HEK293 (cell line): Measurements from ENCODE around the gene KMT2A.
A peak's percentile ranks its signal among the peaks of the same experiment; 100 is the strongest.

Source experiments
- CTCF ChIA-PET: fragments of 350-600 bp; formaldehyde crosslinking; extraction: SDS; loops from one replicate; lab custom pipeline; 2021; ENCODE audit warnings: antibody characterized with exemption; lab: Yijun Ruan, JAX
- POLR2A ChIA-PET: fragments of 300-600 bp; formaldehyde crosslinking; extraction: SDS; loops from one replicate; lab custom pipeline; 2020; ENCODE audit warnings: antibody characterized with exemption, inconsistent platforms; lab: Yijun Ruan, JAX
- H3K27ac ChIP-seq: fragments of 200-500 bp; sonication (Bioruptor generic); 2 replicates; pipeline ENCODE4 v1.5.1; 2014; ENCODE audit warnings: low read depth, low read length, control low read depth, inconsistent platforms; ENCODE audit errors: extremely low read depth
- H3K36me3 ChIP-seq, 2 experiments: fragments of 200-500 bp in 1 of 2; sonication (Bioruptor generic) in 1 of 2; 1 replicate in 1 of 2; 2 replicates in 1 of 2; pipeline ENCODE4 v1.5.1; 2014 to 2017; ENCODE audit warnings: inconsistent platforms in 2 of 2, low read length in 2 of 2; ENCODE audit not compliant: control insufficient read depth in 2 of 2, insufficient read depth in 1 of 2
- H3K4me1 ChIP-seq: fragments of 200-500 bp; sonication (Bioruptor generic); 2 replicates; pipeline ENCODE4 v1.5.1; 2014; ENCODE audit warnings: mild to moderate bottlenecking, low read length, inconsistent platforms; ENCODE audit not compliant: control insufficient read depth, insufficient read depth
- H3K4me3 ChIP-seq: 2 replicates; pipeline ENCODE4 v1.5.1; 2011; ENCODE audit warnings: low read depth, mild to moderate bottlenecking, control low read depth, low read length, moderate library complexity
- H3K9me3 ChIP-seq: fragments of 200-500 bp; sonication (Bioruptor generic); 2 replicates; pipeline ENCODE4 v1.5.1; 2014; ENCODE audit warnings: low read depth, low read length, inconsistent platforms; ENCODE audit not compliant: control insufficient read depth, insufficient read depth
- EGR2 ChIP-seq: fragments of 450-650 bp; formaldehyde crosslinking; IDR thresholded peaks from 2 replicates; pipeline ENCODE4 v1.5.1; 2016; ENCODE audit warnings: low read depth, missing biosample characterization, missing genetic modification characterization
- GFI1B ChIP-seq: fragments of 450-650 bp; formaldehyde crosslinking; IDR thresholded peaks from 2 replicates; pipeline ENCODE4 v1.5.1; 2016; ENCODE audit warnings: missing biosample characterization, missing genetic modification characterization
- HOXA7 ChIP-seq: sonication (generic); formaldehyde crosslinking; IDR thresholded peaks from 2 replicates; pipeline ENCODE4 v1.8.1; 2022; ENCODE audit warnings: missing genetic modification reagents, borderline replicate concordance
- MEIS1 ChIP-seq: sonication (generic); formaldehyde crosslinking; IDR thresholded peaks from 2 replicates; pipeline ENCODE4 v1.8.1; 2022; ENCODE audit warnings: missing genetic modification reagents, mild to moderate bottlenecking, borderline replicate concordance
- ZIC2 ChIP-seq: fragments of 450-650 bp; formaldehyde crosslinking; IDR thresholded peaks from 2 replicates; pipeline ENCODE4 v1.5.1; 2016; ENCODE audit warnings: missing biosample characterization, missing genetic modification characterization
- ZNF2 ChIP-seq: fragments of 450-650 bp; formaldehyde crosslinking; IDR thresholded peaks from 2 replicates; pipeline ENCODE4 v1.5.1; 2016; ENCODE audit warnings: missing biosample characterization, missing genetic modification characterization
- ZNF223 ChIP-seq: fragments of 450-650 bp; formaldehyde crosslinking; IDR thresholded peaks from 2 replicates; pipeline ENCODE4 v1.5.1; 2016; ENCODE audit warnings: missing biosample characterization, missing genetic modification characterization
- ZNF23 ChIP-seq: fragments of 450-650 bp; formaldehyde crosslinking; IDR thresholded peaks from 2 replicates; pipeline ENCODE4 v1.5.1; 2016; ENCODE audit warnings: missing biosample characterization, missing genetic modification characterization, borderline replicate concordance
- ZNF24 ChIP-seq: fragments of 450-650 bp; formaldehyde crosslinking; IDR thresholded peaks from 2 replicates; pipeline ENCODE4 v1.5.1; 2016; ENCODE audit warnings: missing biosample characterization, missing genetic modification characterization
- ZNF311 ChIP-seq: fragments of 450-650 bp; formaldehyde crosslinking; IDR thresholded peaks from 2 replicates; pipeline ENCODE4 v1.5.1; 2017; ENCODE audit warnings: missing biosample characterization, missing genetic modification characterization, borderline replicate concordance
- ZNF354C ChIP-seq: fragments of 450-650 bp; formaldehyde crosslinking; IDR thresholded peaks from 2 replicates; pipeline ENCODE4 v1.5.1; 2016; ENCODE audit warnings: missing biosample characterization, missing genetic modification characterization, low read depth, borderline replicate concordance
- ZNF433 ChIP-seq: fragments of 450-650 bp; formaldehyde crosslinking; IDR thresholded peaks from 2 replicates; pipeline ENCODE4 v1.5.1; 2016; ENCODE audit warnings: missing biosample characterization, missing genetic modification characterization, low read depth
- ZNF560 ChIP-seq: fragments of 450-650 bp; formaldehyde crosslinking; IDR thresholded peaks from 2 replicates; pipeline ENCODE4 v1.5.1; 2017; ENCODE audit warnings: missing biosample characterization, missing genetic modification characterization, borderline replicate concordance
- ZNF571 ChIP-seq: fragments of 450-650 bp; formaldehyde crosslinking; IDR thresholded peaks from 2 replicates; pipeline ENCODE4 v1.5.0; 2017; ENCODE audit warnings: missing biosample characterization, missing genetic modification characterization
- ZNF585B ChIP-seq: fragments of 450-650 bp; formaldehyde crosslinking; IDR thresholded peaks from 2 replicates; pipeline ENCODE4 v1.5.1; 2016; ENCODE audit warnings: missing biosample characterization, missing genetic modification characterization
- ZNF623 ChIP-seq: fragments of 450-650 bp; formaldehyde crosslinking; IDR thresholded peaks from 2 replicates; pipeline ENCODE4 v1.5.1; 2016; ENCODE audit warnings: missing biosample characterization, missing genetic modification characterization
- ZNF624 ChIP-seq: fragments of 450-650 bp; formaldehyde crosslinking; IDR thresholded peaks from 2 replicates; pipeline ENCODE4 v1.5.1; 2017; ENCODE audit warnings: missing biosample characterization, missing genetic modification characterization
- ZNF626 ChIP-seq: fragments of 450-650 bp; sonication (Bioruptor Pico); formaldehyde crosslinking; IDR thresholded peaks from 2 replicates; pipeline ENCODE4 v1.5.1; 2018; ENCODE audit warnings: missing biosample characterization, missing genetic modification characterization, inconsistent platforms
- ZNF658 ChIP-seq: fragments of 450-650 bp; formaldehyde crosslinking; IDR thresholded peaks from 2 replicates; pipeline ENCODE4; 2016; ENCODE audit warnings: missing biosample characterization, missing genetic modification characterization
- ZNF768 ChIP-seq: fragments of 450-650 bp; formaldehyde crosslinking; IDR thresholded peaks from 2 replicates; pipeline ENCODE4 v1.5.1; 2018; ENCODE audit warnings: missing biosample characterization, mild to moderate bottlenecking, missing genetic modification characterization
- ZNF785 ChIP-seq: fragments of 450-650 bp; formaldehyde crosslinking; IDR thresholded peaks from 2 replicates; pipeline ENCODE4 v1.5.1; 2016; ENCODE audit warnings: missing biosample characterization, missing genetic modification characterization
- ZXDB ChIP-seq: fragments of 450-650 bp; formaldehyde crosslinking; IDR thresholded peaks from 2 replicates; pipeline ENCODE4 v1.5.1; 2016; ENCODE audit warnings: missing biosample characterization, missing genetic modification characterization
- TF ChIP-seq, protein P1 (sequence below): fragments of 450-650 bp; formaldehyde crosslinking; IDR thresholded peaks from 2 replicates; pipeline ENCODE4 v1.5.1; 2016; ENCODE audit warnings: missing biosample characterization, missing genetic modification characterization
- TF ChIP-seq, protein P2 (sequence below): fragments of 450-650 bp; formaldehyde crosslinking; IDR thresholded peaks from 2 replicates; pipeline ENCODE4 v1.5.1; 2016; ENCODE audit warnings: missing biosample characterization, missing genetic modification characterization
- TF ChIP-seq, protein P3 (sequence below): fragments of 450-650 bp; formaldehyde crosslinking; IDR thresholded peaks from 2 replicates; pipeline ENCODE4 v1.5.1; 2016; ENCODE audit warnings: missing biosample characterization, missing genetic modification characterization

KMT2A gene

DNA sequence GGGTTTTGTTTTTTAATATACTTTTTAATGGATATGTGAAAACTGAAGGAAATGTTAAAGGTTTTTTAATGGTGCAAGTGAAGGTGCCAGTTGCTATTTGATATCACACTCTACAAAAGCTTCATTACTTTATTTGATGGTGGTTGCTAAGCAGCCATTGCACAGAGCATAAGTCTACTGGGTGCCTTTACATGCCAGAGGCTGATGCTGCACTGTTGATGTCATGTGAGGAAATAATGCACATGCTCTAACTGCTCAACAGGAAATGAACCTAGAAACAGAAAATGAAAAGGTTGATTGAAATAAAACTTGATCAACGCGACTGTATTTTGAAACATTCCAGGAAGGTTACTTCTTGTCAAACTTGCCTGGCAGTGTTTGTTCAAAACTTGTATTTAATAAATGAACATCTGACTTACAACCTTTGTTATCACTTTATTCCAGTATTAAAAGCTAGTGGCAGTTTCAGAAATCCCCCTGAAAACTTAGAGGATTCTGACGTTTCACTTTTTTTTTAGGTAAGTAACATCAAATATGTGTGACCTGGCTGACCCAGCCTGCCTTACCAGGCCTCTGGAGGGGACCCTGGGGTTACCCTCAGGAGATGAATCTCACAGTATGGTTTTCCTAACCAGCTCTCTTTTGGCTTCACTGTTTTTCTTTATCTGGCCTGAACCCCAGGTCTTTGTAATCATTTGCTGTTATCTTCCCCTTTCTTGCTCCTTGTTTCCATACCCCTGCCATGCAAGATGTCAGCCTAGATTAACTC is 37.3 kb upstream of the KMT2A start (continued):
- TF ChIP-seq, protein P1, sequence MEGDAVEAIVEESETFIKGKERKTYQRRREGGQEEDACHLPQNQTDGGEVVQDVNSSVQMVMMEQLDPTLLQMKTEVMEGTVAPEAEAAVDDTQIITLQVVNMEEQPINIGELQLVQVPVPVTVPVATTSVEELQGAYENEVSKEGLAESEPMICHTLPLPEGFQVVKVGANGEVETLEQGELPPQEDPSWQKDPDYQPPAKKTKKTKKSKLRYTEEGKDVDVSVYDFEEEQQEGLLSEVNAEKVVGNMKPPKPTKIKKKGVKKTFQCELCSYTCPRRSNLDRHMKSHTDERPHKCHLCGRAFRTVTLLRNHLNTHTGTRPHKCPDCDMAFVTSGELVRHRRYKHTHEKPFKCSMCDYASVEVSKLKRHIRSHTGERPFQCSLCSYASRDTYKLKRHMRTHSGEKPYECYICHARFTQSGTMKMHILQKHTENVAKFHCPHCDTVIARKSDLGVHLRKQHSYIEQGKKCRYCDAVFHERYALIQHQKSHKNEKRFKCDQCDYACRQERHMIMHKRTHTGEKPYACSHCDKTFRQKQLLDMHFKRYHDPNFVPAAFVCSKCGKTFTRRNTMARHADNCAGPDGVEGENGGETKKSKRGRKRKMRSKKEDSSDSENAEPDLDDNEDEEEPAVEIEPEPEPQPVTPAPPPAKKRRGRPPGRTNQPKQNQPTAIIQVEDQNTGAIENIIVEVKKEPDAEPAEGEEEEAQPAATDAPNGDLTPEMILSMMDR (tag by site-specific recombination), result no peak
- TF ChIP-seq ZNF658 (tag by site-specific recombination) (no peak), ZNF626 (tag by site-specific recombination) (no peak), ZNF560 (no peak), ZNF311 (no peak)
- TF ChIP-seq, protein P2, sequence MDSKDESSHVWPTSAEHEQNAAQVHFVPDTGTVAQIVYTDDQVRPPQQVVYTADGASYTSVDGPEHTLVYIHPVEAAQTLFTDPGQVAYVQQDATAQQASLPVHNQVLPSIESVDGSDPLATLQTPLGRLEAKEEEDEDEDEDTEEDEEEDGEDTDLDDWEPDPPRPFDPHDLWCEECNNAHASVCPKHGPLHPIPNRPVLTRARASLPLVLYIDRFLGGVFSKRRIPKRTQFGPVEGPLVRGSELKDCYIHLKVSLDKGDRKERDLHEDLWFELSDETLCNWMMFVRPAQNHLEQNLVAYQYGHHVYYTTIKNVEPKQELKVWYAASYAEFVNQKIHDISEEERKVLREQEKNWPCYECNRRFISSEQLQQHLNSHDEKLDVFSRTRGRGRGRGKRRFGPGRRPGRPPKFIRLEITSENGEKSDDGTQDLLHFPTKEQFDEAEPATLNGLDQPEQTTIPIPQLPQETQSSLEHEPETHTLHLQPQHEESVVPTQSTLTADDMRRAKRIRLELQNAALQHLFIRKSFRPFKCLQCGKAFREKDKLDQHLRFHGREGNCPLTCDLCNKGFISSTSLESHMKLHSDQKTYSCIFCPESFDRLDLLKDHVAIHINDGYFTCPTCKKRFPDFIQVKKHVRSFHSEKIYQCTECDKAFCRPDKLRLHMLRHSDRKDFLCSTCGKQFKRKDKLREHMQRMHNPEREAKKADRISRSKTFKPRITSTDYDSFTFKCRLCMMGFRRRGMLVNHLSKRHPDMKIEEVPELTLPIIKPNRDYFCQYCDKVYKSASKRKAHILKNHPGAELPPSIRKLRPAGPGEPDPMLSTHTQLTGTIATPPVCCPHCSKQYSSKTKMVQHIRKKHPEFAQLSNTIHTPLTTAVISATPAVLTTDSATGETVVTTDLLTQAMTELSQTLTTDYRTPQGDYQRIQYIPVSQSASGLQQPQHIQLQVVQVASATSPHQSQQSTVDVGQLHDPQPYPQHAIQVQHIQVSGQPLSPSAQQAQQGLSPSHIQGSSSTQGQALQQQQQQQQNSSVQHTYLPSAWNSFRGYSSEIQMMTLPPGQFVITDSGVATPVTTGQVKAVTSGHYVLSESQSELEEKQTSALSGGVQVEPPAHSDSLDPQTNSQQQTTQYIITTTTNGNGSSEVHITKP (tag by site-specific recombination), result no peak

DNA sequence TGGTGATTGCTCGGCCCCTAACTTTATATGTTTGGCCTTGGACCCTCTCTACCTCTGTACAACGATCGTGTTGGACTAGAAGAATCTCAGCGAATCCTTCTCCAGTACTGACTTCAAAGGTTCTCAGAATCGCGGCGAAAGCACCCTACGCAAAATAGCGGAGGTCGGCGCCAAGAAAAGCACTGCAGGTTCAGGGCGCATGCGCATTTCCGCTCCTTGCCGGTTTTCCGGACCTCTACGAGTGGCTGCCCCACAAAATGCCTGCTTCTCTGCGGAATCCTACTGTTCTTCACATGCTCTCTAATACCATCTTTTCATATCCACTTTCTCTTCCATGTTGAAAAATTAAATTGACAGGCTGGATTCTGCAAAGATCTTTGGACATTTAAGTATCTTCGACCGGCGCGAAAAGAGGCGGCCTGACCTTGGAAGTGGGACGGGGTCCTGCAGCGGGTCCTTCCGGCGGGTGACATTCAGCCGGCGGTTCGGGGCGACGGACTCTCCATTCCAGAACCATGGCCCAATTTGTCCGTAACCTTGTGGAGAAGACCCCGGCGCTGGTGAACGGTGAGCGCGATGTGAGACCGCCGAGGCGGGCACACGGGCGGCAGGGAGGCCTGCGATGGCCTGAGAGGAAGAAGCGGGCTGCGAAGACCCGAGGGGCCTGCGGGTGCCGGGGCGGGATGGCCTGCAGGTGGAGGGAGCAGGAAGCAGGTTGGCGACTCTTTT is 35.0 kb upstream of the KMT2A start, which contains the start of gene ATP5MG:
Gene ATP5MG, plus strand, starts transcription at position 456 of the 729 bp plus-strand sequence. Its CDS starts 60 bp downstream, at position 516.
- H3K4me1 ChIP-seq, result peaks cover under 1% of the 10 kb centered on the region; the same call in 1 of the 2 replicates
- H3K9me3 ChIP-seq, result no peaks in the 10 kb centered on the region
- peak within 1 kb of the TSS; percentile 92 for H3K4me3 ChIP-seq
- CTCF ChIA-PET, result interaction anchor here (0.5 to 1.6 kb wide), 3 partner anchors 16 to 107 kb away, joined by 3 to 4 read pairs (median 3); no protein-coding TSS in a partner anchor
- H3K36me3 ChIP-seq, result peaks cover 3 to 38% of the 10 kb centered on the region in 2 experiments; a peak in 2 of 3 replicates
- POLR2A ChIA-PET, result interaction anchor here (1.3 to 1.8 kb wide), 3 partner anchors 15 to 35 kb away, joined by 3 to 13 read pairs (median 5); partner anchors contain the start of gene KMT2A
- peak within 1 kb of the TSS; percentile 61 for H3K27ac ChIP-seq
- TF ChIP-seq ZNF2 (tag by site-specific recombination) (0 out of 2 replicates have a peak, but pooled peaks have one; percentile 41), MEIS1 (no peak), ZNF354C (no peak), ZNF433 (no peak), ZXDB (tag by site-specific recombination) (peak; percentile 62), ZNF768 (tag by site-specific recombination) (no peak), EGR2 (no peak), HOXA7 (no peak), ZNF23 (tag by site-specific recombination) (no peak), ZNF223 (tag by site-specific recombination) (no peak), GFI1B (no peak), ZNF624 (tag by site-specific recombination) (no peak), ZNF571 (tag by site-specific recombination) (no peak), ZNF785 (tag by site-specific recombination) (no peak), ZNF585B (tag by site-specific recombination) (no peak), ZNF623 (tag by site-specific recombination) (no peak), ZNF24 (no peak), ZIC2 (no peak)
- TF ChIP-seq, protein P3, sequence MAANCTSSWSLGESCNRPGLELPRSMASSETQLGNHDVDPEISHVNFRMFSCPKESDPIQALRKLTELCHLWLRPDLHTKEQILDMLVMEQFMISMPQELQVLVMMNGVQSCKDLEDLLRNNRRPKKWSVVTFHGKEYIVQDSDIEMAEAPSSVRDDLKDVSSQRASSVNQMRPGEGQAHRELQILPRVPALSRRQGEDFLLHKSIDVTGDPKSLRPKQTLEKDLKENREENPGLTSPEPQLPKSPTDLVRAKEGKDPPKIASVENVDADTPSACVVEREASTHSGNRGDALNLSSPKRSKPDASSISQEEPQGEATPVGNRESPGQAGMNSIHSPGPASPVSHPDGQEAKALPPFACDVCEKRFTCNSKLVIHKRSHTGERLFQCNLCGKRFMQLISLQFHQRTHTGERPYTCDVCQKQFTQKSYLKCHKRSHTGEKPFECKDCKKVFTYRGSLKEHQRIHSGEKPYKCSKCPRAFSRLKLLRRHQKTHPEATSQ (tag by site-specific recombination), result no peak
